ENCODE results near the gene ADGRL3.

DNA sequence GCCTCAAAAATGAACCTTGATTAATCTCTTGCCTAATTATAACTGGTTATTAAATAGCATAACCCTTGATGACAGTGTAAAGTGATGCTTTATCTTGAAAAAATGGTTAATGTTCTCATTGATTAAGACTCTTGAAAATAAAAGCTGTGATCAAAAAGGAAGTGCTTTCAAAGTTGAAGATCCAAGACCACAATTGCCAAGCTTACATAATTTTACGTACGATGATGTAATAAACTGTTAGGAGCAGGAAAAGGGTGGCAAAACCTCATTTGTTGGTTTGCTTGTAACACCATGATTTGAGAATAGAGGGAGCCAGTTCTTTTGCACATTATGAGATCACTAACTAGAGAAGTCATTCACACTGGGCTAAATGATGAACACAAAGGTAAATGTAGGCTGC, 322.2 kb downstream of the ADGRL3 start:
- TF ChIP-seq, protein P1, sequence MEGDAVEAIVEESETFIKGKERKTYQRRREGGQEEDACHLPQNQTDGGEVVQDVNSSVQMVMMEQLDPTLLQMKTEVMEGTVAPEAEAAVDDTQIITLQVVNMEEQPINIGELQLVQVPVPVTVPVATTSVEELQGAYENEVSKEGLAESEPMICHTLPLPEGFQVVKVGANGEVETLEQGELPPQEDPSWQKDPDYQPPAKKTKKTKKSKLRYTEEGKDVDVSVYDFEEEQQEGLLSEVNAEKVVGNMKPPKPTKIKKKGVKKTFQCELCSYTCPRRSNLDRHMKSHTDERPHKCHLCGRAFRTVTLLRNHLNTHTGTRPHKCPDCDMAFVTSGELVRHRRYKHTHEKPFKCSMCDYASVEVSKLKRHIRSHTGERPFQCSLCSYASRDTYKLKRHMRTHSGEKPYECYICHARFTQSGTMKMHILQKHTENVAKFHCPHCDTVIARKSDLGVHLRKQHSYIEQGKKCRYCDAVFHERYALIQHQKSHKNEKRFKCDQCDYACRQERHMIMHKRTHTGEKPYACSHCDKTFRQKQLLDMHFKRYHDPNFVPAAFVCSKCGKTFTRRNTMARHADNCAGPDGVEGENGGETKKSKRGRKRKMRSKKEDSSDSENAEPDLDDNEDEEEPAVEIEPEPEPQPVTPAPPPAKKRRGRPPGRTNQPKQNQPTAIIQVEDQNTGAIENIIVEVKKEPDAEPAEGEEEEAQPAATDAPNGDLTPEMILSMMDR (IDR thresholded peaks at IDR 0.05), result no peak
- TF ChIP-seq EZH2phosphoT487 (IDR thresholded peaks at IDR 0.05), result no peak
- TF ChIP-seq EZH2 (IDR thresholded peaks at IDR 0.05), result no peak

Data from neural progenitor cell (in vitro differentiated cells).